ENCODE data around the gene OSBPL7. TPM values are rescaled to one million over a fixed set of nuclear protein-coding genes. Genes with fewer than 3 reads are reported as not detected.

Gene OSBPL7
- polyA plus RNA-seq, 3 donors = 1.6 to 17.3 (median 1.6) TPM

DNA sequence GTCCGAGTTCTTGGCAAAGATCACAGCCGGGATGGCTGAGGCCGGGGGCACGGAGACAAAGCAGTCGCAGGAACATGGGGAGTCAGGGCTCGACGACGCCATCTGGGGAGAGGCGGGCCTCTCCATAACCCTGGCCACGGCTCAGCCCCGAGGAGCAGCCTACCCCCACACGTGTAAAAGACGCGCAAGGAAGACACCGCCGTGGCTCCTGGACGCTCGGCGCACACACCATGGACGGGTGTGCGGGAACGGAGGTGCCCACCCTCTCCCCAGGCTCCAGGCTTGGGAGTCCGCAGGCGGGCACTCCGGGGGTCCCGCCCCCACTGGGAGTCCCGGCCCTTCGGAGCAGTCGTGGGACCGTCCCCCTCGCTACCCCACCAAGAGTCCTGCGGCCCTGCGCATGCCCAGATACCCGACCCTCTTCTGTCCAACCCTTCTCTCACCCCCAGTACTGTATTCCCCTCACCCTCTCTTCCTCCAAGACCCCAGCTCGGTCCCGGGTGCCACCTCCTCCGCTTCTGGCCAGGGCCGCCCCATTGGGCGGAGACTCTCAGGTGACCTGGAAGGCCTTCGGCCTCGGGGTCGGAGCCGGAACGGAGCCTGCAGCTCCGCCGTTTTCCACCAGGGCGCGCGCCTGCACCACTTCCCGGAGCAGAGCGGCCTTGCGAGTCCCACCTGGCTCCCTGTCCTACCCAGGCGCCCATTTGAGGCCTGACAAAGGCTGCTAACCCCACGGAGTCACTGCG, 19.3 kb upstream of the OSBPL7 start, which contains the start of gene SCRN2:
TSS of gene SCRN2 (minus strand) at position 532 of the 746 bp plus-strand sequence. CDS start at position 102, 430 bp downstream.
- Histone ChIP-seq H3K27me3 (ENCODE audit: control insufficient read depth in 2 of 2, insufficient read depth in 2 of 2, low read length in 2 of 2) (peaks cover 4 to 11% of the 10 kb centered on the region in 2 donors), H3K4me3 (replicated peaks in 1 of 3; ENCODE audit: low read depth in 2 of 3, low read length in 3 of 3) (peak within 1 kb of the TSS; percentile 57 to 91 (median 81)), H2AFZ (ENCODE audit: insufficient read depth, low read depth, low read length, poor library complexity, severe bottlenecking) (peak within 1 kb of the TSS; percentile 99), H3K27ac (ENCODE audit: low read depth in 1 of 2, low read length in 2 of 2) (peak within 1 kb of the TSS in 1 of 2 donors; percentile 61), H3K4me2 (replicated peaks; ENCODE audit: extremely low read depth, low read length, poor library complexity, severe bottlenecking) (peak within 1 kb of the TSS; percentile 96), H3K9ac (ENCODE audit: insufficient read depth, low read length, poor library complexity, severe bottlenecking) (peak within 1 kb of the TSS; percentile 74), H3K79me2 (ENCODE audit: insufficient read depth, low read length) (no peaks in the 10 kb centered on the region), H4K20me1 (ENCODE audit: insufficient read depth, low read length) (no peaks in the 10 kb centered on the region), H3K36me3 (replicated peaks in 1 of 2; ENCODE audit: control insufficient read depth in 1 of 2, insufficient read depth in 2 of 2, low read length in 2 of 2) (peaks cover 7 to 19% of the 10 kb centered on the region in 2 donors), H3K9me3 (replicated peaks in 1 of 2; ENCODE audit: control insufficient read depth in 1 of 2, insufficient read depth in 1 of 2, low read length in 2 of 2) (no peaks in the 10 kb centered on the region), H3K4me1 (ENCODE audit: control insufficient read depth in 1 of 2, insufficient read depth in 2 of 2, low read length in 2 of 2) (peaks cover 8 to 13% of the 10 kb centered on the region in 2 donors)
- WGBS (ENCODE audit: insufficient coverage) = under 1% methylated on average over 50 of the region's 55 CpGs
- Mint-ChIP-seq H3K27ac (peak within 1 kb of the TSS in 6 of 7 donors; percentile 66 to 90 (median 85)), H3K4me1 (peaks cover 22% of the 10 kb centered on the region), H3K4me3 (peak within 1 kb of the TSS; percentile 97 to 98), H3K36me3 (peaks cover 18 to 19% of the 10 kb centered on the region in 2 donors), H3K9me3 (no peaks in the 10 kb centered on the region), H3K27me3 (ENCODE audit: low read depth in 3 of 3) (peaks cover 8 to 24% (median 10%) of the 10 kb centered on the region in 3 donors)
- TF ChIP-seq, protein P1, sequence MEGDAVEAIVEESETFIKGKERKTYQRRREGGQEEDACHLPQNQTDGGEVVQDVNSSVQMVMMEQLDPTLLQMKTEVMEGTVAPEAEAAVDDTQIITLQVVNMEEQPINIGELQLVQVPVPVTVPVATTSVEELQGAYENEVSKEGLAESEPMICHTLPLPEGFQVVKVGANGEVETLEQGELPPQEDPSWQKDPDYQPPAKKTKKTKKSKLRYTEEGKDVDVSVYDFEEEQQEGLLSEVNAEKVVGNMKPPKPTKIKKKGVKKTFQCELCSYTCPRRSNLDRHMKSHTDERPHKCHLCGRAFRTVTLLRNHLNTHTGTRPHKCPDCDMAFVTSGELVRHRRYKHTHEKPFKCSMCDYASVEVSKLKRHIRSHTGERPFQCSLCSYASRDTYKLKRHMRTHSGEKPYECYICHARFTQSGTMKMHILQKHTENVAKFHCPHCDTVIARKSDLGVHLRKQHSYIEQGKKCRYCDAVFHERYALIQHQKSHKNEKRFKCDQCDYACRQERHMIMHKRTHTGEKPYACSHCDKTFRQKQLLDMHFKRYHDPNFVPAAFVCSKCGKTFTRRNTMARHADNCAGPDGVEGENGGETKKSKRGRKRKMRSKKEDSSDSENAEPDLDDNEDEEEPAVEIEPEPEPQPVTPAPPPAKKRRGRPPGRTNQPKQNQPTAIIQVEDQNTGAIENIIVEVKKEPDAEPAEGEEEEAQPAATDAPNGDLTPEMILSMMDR (IDR thresholded peaks at IDR 0.05) = peak; percentile 96
- peak; percentile 77 to 78 (median 77) for DNase-seq
- intact Hi-C loops (cut with micrococcal nuclease) = loop anchor here in 1 of 2 donors (1.0 to 5.0 kb wide), 2 partner anchors 49 to 131 kb away; partner anchors contain the start of gene CDK5RAP3

DNA sequence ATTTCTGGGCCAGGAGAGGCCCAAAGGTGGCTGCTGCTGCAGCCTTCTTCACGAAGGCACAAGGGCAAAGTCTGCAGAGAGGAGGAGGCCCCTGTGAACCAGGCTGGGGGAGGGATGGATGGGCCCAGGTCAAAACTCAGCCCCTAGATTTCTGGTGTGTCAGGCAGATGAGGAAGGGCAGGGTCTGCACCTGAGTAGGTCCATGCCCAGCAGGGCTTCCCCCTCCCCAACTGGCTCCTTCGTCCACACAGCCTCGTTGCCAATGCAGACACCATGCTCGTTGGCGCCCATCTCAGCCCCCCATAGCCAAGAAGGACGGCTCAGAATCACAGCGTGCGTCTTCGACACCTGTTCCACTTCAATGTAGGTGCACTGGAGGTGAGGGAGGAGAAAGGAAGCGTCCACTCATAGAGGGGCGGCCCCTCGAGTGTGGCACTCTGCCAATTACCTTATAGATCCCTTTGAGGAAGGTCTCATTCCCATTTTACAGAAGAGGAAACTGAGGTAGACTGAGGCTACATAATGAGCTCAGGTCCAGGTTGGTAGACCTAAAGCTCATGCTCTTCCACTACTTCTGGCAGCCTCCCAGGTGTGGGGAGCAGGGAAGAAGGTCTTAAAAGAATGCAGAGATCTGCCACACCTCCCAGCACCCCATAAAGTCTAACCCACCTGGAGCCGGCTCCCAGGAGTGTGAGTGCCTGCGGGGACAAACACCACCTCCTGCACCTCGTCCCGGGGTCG, 18.6 kb upstream of the OSBPL7 start:
- TF ChIP-seq, protein P1 (IDR thresholded peaks at IDR 0.05) = no peak
- H3K27me3 ChIP-seq (ENCODE audit: control insufficient read depth in 2 of 2, insufficient read depth in 2 of 2, low read length in 2 of 2) = peaks cover 0 to 4% of the 10 kb centered on the region in 2 donors
- 0% methylated on average over 5 of the region's 17 CpGs for WGBS (ENCODE audit: insufficient coverage)
- H3K79me2 ChIP-seq (ENCODE audit: insufficient read depth, low read length) = no peaks in the 10 kb centered on the region
- H3K9me3 ChIP-seq (replicated peaks in 1 of 2; ENCODE audit: control insufficient read depth in 1 of 2, insufficient read depth in 1 of 2, low read length in 2 of 2) = no peaks in the 10 kb centered on the region
- DNase-seq = no peak
- peaks cover 23% of the 10 kb centered on the region in 2 donors for H3K36me3 Mint-ChIP-seq
- peak overlapping the region; percentile 74 for H3K9ac ChIP-seq (ENCODE audit: insufficient read depth, low read length, poor library complexity, severe bottlenecking)
- H3K4me2 ChIP-seq (replicated peaks; ENCODE audit: extremely low read depth, low read length, poor library complexity, severe bottlenecking) = peak overlapping the region; percentile 96
- no peaks in the 10 kb centered on the region for H3K9me3 Mint-ChIP-seq
- peak overlapping the region; percentile 99 for H2AFZ ChIP-seq (ENCODE audit: insufficient read depth, low read depth, low read length, poor library complexity, severe bottlenecking)
- H3K36me3 ChIP-seq (replicated peaks in 1 of 2; ENCODE audit: control insufficient read depth in 1 of 2, insufficient read depth in 2 of 2, low read length in 2 of 2) = peaks cover 7 to 19% of the 10 kb centered on the region in 2 donors
- intact Hi-C loops (cut with micrococcal nuclease) = loop anchor here in 1 of 2 donors (5.0 kb wide), 1 partner anchor 132 kb away; the partner anchor contains the start of gene CDK5RAP3
- H3K27ac ChIP-seq (ENCODE audit: low read depth in 1 of 2, low read length in 2 of 2) = no peak overlapping the region
- H3K4me1 ChIP-seq (ENCODE audit: control insufficient read depth in 1 of 2, insufficient read depth in 2 of 2, low read length in 2 of 2) = peaks cover 8 to 13% of the 10 kb centered on the region in 2 donors
- H3K4me1 Mint-ChIP-seq = peaks cover 24% of the 10 kb centered on the region
- H3K4me3 ChIP-seq (replicated peaks in 1 of 3; ENCODE audit: low read depth in 2 of 3, low read length in 3 of 3) = peak overlapping the region; percentile 57 to 91 (median 81)
- H3K27ac Mint-ChIP-seq = peak overlapping the region in 1 of 7 donors; percentile 43
- no peaks in the 10 kb centered on the region for H4K20me1 ChIP-seq (ENCODE audit: insufficient read depth, low read length)
- peak overlapping the region; percentile 97 to 98 for H3K4me3 Mint-ChIP-seq
- H3K27me3 Mint-ChIP-seq (ENCODE audit: low read depth in 3 of 3) = peaks cover 2 to 17% (median 2%) of the 10 kb centered on the region in 3 donors
